ENCODE data around the gene AP5S1.

AP5S1 gene

GRCh38 chr20:3815703-3816315 is 4.5 kb upstream of the AP5S1 start:
- TF ChIP-seq CTCF (IDR thresholded peaks at IDR 0.05; ENCODE audit: extremely low read depth, insufficient read depth, missing control alignments): no peak
- in situ Hi-C loops (cut with MboI; ENCODE audit: low pct_unique_long_range_greater_than_20kb, low sequenced_read_pairs, unreplicated experiment): no loop called here
- DNase-seq (ENCODE audit: low spot score): no peak

- in situ Hi-C loops (cut with MboI; ENCODE audit: low pct_unique_long_range_greater_than_20kb, low sequenced_read_pairs, unreplicated experiment): no loop called here
- TF ChIP-seq CTCF (IDR thresholded peaks at IDR 0.05; ENCODE audit: extremely low read depth, insufficient read depth, missing control alignments): peak; percentile 56
- peak; percentile 68 for DNase-seq (ENCODE audit: low spot score)
These were observed 1.9 kb upstream of the AP5S1 start for GRCh38 chr20:3818155-3819151.

DNA sequence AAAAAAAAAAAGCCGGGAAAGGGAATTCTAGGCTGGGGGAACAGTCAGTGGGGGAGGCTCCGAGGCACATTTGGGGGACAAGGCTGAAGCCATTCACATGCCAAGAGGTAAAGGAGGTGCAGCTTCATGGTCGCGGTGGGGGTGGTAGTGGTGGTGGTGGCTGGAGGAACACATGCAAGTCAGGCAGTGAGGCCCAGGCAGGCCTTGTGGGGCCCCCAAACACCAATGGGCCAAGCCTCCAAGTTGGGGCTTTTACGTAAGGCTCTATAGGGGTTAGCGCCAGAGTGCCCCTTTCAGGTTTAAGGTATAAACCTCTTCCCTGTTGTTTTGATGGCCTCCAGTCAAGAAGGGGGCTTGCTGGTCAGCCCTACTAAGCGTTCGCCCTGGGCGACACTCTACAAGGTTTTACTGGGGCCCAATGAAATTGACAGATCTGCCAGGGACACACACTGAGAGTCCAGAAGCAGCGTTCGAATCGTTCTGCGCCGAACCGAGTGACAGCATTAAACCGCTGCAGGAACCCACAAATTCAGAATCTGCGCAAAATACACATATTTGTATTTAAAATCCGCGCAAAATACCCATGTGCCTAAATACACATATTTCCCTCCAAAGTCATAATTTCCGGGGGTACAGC is 818 bp upstream of the AP5S1 start:
- in situ Hi-C loops (cut with MboI; ENCODE audit: low pct_unique_long_range_greater_than_20kb, low sequenced_read_pairs, unreplicated experiment): no loop called here
- DNase-seq (ENCODE audit: low spot score): no peak

GRCh38 chr20:3820901-3821727 is 767 bp downstream of the AP5S1 start:
- in situ Hi-C loops (cut with MboI; ENCODE audit: low pct_unique_long_range_greater_than_20kb, low sequenced_read_pairs, unreplicated experiment): no loop called here

More for the DNA sequence above, 818 bp upstream of the AP5S1 start:
- no peak for TF ChIP-seq CTCF (IDR thresholded peaks at IDR 0.05; ENCODE audit: extremely low read depth, insufficient read depth, missing control alignments)

GRCh38 chr20:3821996-3822395 is 1.6 kb downstream of the AP5S1 start:
- no peak for DNase-seq (ENCODE audit: low spot score)
- no peak for TF ChIP-seq CTCF (IDR thresholded peaks at IDR 0.05; ENCODE audit: extremely low read depth, insufficient read depth, missing control alignments)
- in situ Hi-C loops (cut with MboI; ENCODE audit: low pct_unique_long_range_greater_than_20kb, low sequenced_read_pairs, unreplicated experiment): no loop called here

More at GRCh38 chr20:3820901-3821727, 767 bp downstream of the AP5S1 start:
- no peak for DNase-seq (ENCODE audit: low spot score)
- no peak for TF ChIP-seq CTCF (IDR thresholded peaks at IDR 0.05; ENCODE audit: extremely low read depth, insufficient read depth, missing control alignments)

DNA sequence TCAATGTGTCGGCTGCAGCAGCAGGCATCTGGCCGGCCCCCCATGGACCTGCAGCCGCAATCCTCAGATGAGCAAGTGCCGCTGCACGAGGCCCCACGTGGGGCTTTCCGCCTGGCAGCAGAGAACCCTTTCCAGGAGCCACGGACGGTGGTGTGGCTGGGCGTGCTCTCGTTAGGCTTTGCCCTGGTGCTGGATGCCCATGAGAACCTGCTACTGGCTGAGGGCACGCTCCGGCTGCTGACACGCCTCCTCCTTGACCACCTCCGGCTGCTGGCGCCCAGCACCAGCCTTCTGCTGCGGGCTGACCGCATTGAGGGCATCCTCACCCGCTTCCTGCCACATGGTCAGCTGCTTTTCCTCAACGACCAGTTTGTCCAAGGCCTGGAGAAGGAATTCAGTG is 3.5 kb downstream of the AP5S1 start:
- in situ Hi-C loops (cut with MboI; ENCODE audit: low pct_unique_long_range_greater_than_20kb, low sequenced_read_pairs, unreplicated experiment): no loop called here
- no peak for DNase-seq (ENCODE audit: low spot score)
- no peak for TF ChIP-seq CTCF (IDR thresholded peaks at IDR 0.05; ENCODE audit: extremely low read depth, insufficient read depth, missing control alignments)

Data from GM13977 (cell line).